Measurements from ENCODE around the gene YBX2. TPM values are rescaled to one million over a fixed set of nuclear protein-coding genes. Genes with fewer than 3 reads are reported as not detected.

YBX2 gene
- total and polyA plus RNA-seq, 2 donors (not counting 1 experiment from before 2014, with no cell fraction given) = 0.15 to 0.22 TPM

GRCh38 chr17:7307686-7308624 is 13.5 kb upstream of the YBX2 start:
- Mint-ChIP-seq H3K27ac (peak overlapping the region; percentile 99), H3K27me3 (no peaks in the 10 kb centered on the region), H3K9me3 (ENCODE audit: insufficient read depth) (no peaks in the 10 kb centered on the region), H3K4me3 (peak overlapping the region; percentile 95), H3K4me1 (peaks cover 46% of the 10 kb centered on the region)
- Histone ChIP-seq H3K9me3 (ENCODE audit: control extremely low read depth in 1 of 3, control insufficient read depth in 2 of 3, insufficient read depth in 1 of 3, low read length in 2 of 3) (no peaks in the 10 kb centered on the region), H3K27me3 (replicated peaks in 1 of 4; ENCODE audit: control extremely low read depth in 1 of 4, control insufficient read depth in 3 of 4, insufficient read depth in 4 of 4, low read length in 3 of 4) (no peaks in the 10 kb centered on the region), H3K36me3 (replicated peaks in 1 of 2; ENCODE audit: control extremely low read depth in 1 of 2, control insufficient read depth in 1 of 2, extremely low read depth in 1 of 2, insufficient read depth in 2 of 2, low read length in 1 of 2) (peaks cover 4 to 37% of the 10 kb centered on the region in 2 experiments), H3K27ac (ENCODE audit: low read length in 2 of 2) (peak overlapping the region; percentile 98 to 99), H2AFZ (ENCODE audit: insufficient read depth, low read depth, low read length, poor library complexity, severe bottlenecking) (no peak overlapping the region), H3K4me2 (replicated peaks; ENCODE audit: low read depth, low read length, poor library complexity, severe bottlenecking) (peak overlapping the region; percentile 93), H4K20me1 (ENCODE audit: control insufficient read depth, insufficient read depth, low read length, poor library complexity, severe bottlenecking) (peaks cover 49% of the 10 kb centered on the region), H3K9ac (ENCODE audit: low read length) (peak overlapping the region; percentile 97), H3K4me3 (ENCODE audit: control extremely low read depth in 1 of 5, extremely low read depth in 1 of 5, insufficient read depth in 1 of 5, low read depth in 2 of 5, low read length in 4 of 5) (peak overlapping the region; percentile 81 to 96 (median 94)), H3K79me2 (ENCODE audit: control insufficient read depth, insufficient read depth, low read length) (peaks cover 49% of the 10 kb centered on the region), H3K4me1 (ENCODE audit: control insufficient read depth in 2 of 2, insufficient read depth in 2 of 2, low read length in 2 of 2) (peaks cover 17 to 47% of the 10 kb centered on the region in 2 donors)
- intact Hi-C loops (cut with micrococcal nuclease) = loop anchor here (1.0 to 5.0 kb wide), 12 partner anchors 7 to 307 kb away; partner anchors contain the start of genes ELP5, GPS2, NEURL4 and PHF23
- WGBS (ENCODE audit: insufficient coverage) = under 1% methylated on average over 99 of the region's 104 CpGs
- TF ChIP-seq CTCF (IDR thresholded peaks at IDR 0.05) = no peak
- no peak for TF ChIP-seq EZH2 (IDR thresholded peaks at IDR 0.05; ENCODE audit: borderline replicate concordance, insufficient read depth, low read depth, low read length, poor library complexity, severe bottlenecking)
- ChIA-PET CTCF (interaction anchor here (0.9 kb wide), 1 partner anchor 38 kb away, joined by 3 read pairs; no protein-coding TSS in a partner anchor), POLR2A (interaction anchor here (1.2 to 1.9 kb wide), 6 partner anchors 12 to 276 kb away, joined by 3 to 18 read pairs (median 7); partner anchors contain the start of genes ACAP1, DVL2, MPDU1 and NEURL4)
- ATAC-seq (ENCODE audit: low read depth) = no peak
- no peak for DNase-seq

Data from B cell (primary cell).